CD4-positive, alpha-beta T cell treated with Interleukin-10 for 1 hour (primary cell): ENCODE measurements around the gene SMS.

Source experiments
- DNase-seq: peaks from one replicate; pipeline ENCODE4 v3.0.0-alpha.2; 2020

SMS gene

DNA sequence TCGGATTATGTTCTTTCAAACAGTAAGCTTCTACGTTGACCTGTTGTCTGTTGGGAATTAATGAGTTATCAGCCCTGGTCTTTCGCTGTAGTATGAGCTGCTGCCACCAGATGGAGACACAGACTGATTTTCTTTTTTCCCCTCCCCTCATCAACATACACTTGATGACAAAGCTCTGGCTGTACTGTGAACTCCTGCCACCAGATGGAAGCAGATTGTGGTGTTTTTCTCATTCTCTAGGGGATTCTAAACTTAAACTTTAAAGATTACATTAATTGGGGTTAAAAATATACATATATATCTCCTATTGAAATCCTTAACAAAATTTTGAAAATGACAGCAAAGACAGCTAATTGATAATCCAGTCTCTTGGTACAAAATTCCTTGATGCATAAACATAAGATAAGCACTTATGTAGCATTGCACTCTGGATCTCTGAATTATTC lies 44.8 kb downstream of the SMS start:
- DNase-seq, result peak; percentile 80

DNA sequence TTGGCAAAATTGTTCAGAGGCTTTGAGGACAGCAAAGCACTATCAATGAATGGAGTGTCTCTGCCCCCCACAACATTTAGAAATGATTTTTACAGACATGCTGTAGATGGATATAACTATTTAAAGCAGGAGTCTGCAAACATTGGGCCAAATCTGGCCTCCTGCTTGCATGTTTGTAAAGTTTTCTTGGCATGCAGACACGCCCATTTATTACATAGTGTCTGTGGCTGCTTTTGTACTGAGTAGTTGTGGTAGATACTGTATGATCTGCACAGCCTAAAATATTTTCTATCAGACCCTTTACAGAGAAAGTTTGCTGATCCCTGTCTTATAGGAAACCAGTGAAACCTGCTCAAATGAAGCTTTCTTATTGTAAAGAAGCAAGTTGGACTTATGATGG lies 46.1 kb downstream of the SMS start:
- DNase-seq, result no peak

- DNase-seq, result no peak
Measured at GRCh38 chrX:21989384-21989783, 48.9 kb downstream of the SMS start.

- DNase-seq, result no peak
Measured at GRCh38 chrX:21990832-21991231, 50.3 kb downstream of the SMS start.

DNA sequence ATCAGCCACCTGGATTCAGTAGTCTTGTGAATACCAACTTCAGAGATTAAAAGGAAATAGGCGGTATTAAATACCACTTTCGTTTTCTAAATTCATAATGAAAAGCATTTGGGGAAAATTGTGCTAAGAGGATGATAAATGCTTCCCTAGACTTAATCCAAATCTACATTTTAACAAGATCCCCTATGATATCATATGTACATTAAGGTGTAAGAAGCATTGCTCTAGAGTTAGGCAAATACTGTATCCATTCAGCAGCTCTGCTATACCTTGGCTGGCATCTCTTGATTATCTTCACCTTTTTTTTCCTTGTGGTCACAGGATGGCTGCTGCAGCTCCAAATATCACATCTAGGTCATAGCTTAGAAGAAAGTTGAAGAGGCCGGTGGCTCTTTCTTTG lies 51.0 kb downstream of the SMS start:
- DNase-seq, result no peak

- no peak for DNase-seq
Measured at GRCh38 chrX:21993265-21993664, 52.8 kb downstream of the SMS start.

- DNase-seq, result no peak
Measured at GRCh38 chrX:21996872-21997455, 56.5 kb downstream of the SMS start.

DNA sequence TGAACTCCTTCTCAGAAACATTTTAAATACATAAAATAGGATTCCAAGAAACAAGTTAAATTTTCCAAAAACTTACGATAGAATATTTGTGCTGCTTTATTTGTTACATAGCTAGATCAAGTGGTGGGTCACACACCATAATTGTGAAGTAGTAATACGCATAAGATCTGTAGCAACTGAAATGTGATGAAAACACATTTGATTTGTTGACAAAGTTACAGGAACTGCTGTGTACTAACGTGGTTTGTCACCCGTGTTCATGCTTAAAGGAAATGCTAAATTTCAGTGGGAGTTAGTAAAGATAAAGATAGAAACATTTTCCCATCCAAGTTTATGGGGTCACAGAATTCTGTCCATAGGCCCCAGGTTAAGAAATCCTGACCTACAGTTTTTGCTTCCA lies 57.5 kb downstream of the SMS start:
- no peak for DNase-seq

DNA sequence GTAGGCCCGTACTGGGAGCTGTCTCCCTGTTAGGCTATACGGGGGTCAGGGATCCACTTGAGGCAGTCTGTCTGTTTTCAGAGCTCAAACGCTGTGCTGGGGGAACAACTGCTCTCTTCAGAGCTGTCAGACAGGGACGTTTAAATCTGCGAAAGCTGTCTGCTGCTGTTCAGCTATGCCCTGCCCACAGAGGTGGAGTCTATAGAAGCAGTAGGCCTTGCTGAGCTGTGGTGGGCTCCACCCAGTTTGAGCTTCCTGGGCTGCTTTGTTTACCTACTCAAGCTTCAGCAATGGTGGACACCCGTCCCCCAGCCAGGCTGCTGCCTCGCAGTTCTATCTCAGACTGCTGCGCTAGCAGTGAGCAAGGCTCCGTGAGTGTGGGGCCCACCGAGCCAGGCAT lies 64.4 kb downstream of the SMS start:
- no peak for DNase-seq

DNA sequence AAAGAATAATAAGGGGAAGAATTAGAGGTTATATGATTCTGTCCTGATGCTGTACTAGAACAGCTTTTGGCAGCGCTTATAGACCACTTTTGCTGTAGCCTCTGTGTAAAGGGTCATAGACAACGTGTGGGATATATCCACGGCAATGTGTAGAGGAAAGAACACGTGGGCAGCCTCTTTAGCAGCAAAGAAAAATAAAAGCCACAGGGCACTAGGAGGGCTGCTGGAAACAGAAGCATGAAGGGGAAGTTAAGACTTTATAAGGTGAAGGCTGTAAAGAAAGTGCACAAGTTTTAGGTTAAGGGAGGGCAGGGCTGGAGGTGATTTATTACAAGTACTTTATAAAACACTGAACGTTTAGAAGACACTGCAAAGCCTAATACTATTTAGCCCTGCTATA lies 71.5 kb downstream of the SMS start:
- no peak for DNase-seq

DNA sequence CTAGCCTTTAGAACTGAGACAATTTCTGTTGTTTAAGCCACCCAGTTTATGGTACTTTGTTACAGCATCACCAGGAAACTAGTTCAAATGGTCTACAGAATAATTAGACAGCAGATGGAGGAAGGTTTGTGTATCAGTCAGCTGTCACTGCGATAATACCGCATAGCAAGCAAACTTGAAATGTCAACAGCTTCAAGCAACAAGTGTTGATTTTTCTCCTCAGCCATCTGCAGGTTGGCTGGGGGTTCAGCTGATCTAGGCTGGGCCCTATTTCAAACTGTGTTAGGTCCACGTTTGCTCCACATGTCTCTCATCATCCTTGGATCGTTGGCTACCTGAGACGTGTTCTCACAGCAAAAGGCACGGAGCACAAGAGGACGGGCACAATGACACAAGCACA lies 72.4 kb downstream of the SMS start:
- no peak for DNase-seq

DNA sequence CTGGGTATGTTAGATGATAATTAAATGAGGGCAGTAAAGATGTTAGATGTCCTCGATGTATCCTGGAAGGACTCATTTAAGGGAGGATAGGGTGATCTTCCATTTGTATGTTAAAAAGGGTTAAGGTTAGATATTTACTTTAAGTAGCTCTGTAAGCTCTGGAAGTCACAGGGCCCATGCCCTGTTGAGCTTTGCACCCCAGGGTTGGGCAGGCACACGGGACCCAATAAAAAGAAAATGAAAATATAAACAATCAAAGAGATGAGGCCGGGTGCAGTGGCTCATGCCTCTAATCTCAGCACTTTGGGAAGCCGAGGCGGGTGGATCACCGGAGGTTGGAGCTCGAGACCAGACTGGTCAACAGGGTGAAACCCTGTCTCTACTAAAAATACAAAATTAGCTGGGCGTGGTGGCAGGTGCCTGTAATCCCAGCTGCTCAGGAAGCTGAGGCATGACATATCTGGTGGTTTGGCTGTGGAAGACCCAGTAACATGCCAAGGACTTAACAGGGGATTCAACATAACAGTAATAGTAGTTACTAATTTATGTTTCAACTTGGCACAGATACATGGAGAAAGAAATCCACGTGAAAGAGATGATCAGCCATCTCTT lies 74.7 kb downstream of the SMS start:
- no peak for DNase-seq

DNA sequence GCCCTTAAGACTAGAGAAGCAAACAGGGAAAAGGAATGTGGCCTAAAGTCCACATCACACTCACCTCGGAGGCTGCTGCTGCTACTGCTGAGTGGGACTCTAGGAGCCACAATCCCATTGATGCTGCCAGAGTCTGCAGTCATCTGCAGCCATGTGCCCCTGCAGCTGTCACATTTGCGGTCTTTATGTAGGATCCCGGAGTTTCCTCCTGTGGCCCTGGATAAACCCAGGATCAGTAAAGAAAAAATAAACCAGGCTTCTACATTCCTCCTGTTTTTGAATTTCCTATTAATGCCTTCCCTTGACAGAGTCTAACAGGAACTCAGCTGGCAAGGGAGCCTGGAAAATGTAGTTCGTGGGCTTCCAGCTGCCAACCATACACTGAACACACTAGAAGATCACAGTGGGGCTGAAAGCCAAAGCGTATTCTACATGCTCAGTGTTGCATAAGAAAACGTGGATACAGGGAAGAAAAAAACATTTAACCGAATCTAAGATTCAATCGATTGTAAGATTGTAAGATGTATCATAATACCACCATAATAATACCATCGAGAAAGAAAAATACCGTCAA lies 81.3 kb downstream of the SMS start:
- no peak for DNase-seq

DNA sequence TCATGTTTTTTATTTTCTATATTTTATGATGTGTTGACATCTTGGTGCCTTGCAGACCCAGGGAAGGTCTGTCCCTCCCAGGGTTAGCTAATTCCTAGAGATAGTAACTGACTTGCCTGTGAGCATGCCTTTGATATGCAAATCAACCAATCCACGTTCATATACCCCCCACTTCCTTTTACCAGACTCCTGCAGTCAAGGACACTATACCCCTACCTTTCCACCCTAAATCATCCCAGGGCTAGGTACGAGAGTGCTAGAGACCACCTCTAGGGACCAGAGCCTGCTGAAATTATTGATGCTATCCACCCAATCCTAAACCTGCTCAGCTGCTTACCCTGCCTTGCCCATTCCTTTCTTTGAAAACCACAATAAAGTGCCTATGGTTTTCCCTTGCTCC lies 84.1 kb downstream of the SMS start:
- no peak for DNase-seq

- no peak for DNase-seq
Measured at GRCh38 chrX:22025751-22026150, 85.2 kb downstream of the SMS start.

DNA sequence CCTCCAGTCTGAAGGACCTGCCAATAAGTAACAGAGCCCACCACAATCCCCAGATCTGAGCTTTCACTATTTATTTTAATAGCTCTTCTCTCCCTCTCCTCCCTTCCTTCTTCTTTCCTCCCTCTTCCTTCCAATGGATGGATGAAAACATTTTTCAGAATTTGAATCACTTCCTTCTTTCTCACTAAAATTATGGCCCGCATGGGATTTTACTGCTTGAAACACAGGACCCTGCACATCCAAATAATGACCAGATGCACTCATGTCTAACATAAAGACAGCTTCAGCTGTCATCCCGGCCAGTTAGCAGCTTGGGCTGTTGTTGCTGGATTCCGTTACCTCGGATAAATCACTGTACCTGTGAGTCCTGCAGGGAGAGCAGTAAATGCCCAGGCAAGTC lies 86.2 kb downstream of the SMS start:
- no peak for DNase-seq

DNA sequence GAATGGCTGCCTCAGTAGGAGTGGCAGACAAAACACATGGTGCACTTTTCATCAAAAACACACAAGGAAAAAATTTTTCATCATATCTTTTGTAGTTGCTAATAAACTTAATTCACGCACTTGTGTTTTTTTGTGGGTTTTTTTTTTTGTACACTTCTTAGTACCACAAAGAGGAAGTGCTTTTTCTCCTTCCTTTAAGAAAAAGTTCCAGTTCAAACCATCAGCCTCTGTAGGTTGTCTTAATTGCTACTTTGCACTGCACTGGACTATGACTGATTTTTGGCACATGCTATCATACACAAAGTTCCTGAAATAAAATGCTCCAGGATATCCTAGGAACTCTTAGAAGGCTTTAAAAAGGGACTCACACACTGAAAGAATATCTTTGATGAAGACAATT lies 91.6 kb downstream of the SMS start, which contains the start of gene PHEX:
Gene PHEX (plus strand): TSS at position 242 of the 400 bp plus-strand sequence. CDS start 681 bp downstream, outside the sequence.
- no peak for DNase-seq

- no peak for DNase-seq
Measured at GRCh38 chrX:22032506-22032905, 92.0 kb downstream of the SMS start.

DNA sequence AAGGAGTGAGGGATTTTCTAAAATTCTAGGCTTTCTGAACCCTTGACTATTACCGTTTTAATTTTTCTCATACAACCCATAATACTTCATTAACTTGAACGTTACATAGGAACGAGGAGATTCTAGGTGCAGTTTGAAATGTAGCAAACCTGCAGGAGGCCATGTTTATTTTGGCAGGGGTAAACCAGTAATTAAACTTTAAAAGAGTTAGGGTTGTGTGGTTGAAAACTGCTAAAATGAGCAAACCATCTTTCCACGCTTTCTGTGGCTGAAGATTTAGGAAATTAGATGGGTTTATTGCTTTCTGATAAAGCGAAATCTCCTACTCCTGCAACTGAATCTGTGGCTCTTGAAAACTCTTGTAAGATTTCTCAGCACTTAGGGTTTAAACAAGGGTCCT lies 93.3 kb downstream of the SMS start:
- no peak for DNase-seq

DNA sequence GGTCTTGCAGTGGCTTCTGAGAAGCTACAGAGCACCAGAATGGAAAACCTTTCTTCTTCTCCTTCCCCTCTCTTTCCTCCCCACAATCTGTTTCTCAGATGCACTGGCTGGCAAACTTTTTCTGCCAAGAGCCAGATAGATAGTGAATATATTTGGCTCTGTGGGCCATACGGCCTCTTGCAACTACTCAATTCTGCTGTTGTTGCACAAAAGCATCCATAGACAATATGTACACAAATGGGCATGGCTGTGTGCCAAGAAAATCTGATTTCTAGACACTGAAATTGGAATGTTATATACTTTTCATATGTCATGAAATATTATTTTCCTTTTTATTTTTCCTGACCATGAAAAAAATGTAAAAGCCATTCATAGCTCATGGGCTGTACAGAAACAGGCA lies 94.7 kb downstream of the SMS start:
- DNase-seq, result no peak

- no peak for DNase-seq
Measured at GRCh38 chrX:22037225-22037624, 96.7 kb downstream of the SMS start.

DNA sequence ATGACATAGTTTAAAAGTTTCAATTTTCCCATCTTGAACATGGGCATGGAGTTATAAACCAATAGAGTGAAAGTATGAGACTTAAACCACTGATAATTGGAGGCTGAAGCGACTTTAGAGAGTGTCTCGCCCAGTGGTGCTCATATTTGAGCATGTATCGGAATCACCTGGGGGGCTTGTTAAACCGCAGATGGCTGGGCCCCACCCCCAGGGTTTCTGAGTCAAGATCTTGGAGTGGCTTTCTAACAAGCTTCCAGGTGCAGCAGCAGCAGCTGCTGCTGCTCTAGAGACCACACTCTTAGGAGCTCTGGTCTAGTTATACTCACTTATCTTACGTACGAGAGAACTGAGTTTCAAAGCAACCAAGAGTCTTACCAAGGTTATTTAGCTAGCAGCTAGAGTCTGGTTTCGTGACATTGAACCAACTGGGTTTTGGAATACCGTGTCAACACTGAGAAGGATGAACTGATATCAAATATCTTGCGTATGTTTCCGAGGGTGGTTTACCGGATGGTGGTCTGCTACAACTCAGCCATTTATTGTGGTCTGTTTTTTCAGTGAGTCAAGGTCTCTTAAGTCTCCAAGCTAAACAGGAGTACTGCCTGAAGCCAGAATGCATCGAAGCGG lies 97.5 kb downstream of the SMS start:
- DNase-seq, result no peak

DNA sequence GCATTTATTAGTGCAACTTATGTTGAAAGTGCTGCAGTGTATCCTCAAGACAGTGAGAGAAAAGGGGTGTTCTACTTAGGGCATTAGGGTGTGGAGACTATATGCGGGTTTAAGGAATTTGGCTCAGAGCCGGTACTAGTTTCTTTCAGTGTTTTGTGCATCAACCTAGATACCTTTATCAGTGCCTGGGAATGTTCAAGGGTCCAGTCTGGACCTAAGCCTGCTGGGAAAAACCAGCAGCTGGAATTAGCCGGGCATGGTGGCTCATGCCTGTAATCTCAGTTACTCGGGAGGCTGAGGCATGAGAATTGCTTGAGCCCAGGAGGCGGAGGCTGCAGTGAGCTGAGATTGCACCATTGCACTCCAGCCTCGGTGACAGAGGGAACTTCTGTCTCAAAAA lies 99.0 kb downstream of the SMS start:
- DNase-seq, result no peak

GRCh38 chrX:22040184-22040583 lies 99.7 kb downstream of the SMS start:
- no peak for DNase-seq
